PFSK-1 (cell line): ENCODE measurements around the gene KRTAP10-10.

Experiments used
- POLR2AphosphoS5 ChIP-seq: IDR thresholded peaks from 2 replicates; pipeline ENCODE4 v1.6.1; 2012; ENCODE audit warnings: low read depth, mild to moderate bottlenecking, control low read depth, low read length, moderate library complexity
- TAF1 ChIP-seq: IDR thresholded peaks from 2 replicates; pipeline ENCODE4 v1.6.1; 2012; ENCODE audit warnings: low read length, control low read depth, borderline replicate concordance; ENCODE audit not compliant: insufficient read depth
- TF ChIP-seq, protein P1 (sequence below), 2 experiments: IDR thresholded peaks; 2 replicates each; pipeline versions ENCODE4 v1.6.1 to v1.8.0; 2011 to 2012; ENCODE audit warnings: low read depth in 2 of 2, low read length in 2 of 2, control low read depth in 1 of 2, inconsistent platforms in 1 of 2, mild to moderate bottlenecking in 1 of 2, moderate library complexity in 1 of 2; ENCODE audit not compliant: insufficient read depth in 1 of 2

DNA sequence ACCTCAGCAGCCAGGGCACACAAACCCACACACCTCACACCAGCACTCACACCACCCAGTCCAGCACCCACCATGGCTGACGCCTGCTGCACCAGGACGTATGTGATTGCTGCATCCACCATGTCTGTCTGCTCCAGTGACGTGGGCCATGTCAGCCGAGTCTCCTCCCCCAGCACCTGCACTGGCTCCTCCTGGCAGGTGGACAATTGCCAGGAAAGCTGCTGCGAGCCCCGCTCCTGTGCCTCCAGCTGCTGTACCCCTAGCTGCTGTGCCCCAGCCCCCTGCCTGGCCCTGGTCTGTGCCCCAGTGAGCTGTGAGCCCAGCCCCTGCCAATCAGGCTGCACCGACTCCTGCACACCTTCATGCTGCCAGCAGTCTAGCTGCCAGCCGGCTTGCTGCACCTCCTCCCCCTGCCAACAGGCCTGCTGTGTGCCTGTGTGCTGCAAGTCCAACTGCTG, 25.1 kb upstream of the KRTAP10-10 start, which contains the start of gene KRTAP10-8:
- TF ChIP-seq, protein P1, sequence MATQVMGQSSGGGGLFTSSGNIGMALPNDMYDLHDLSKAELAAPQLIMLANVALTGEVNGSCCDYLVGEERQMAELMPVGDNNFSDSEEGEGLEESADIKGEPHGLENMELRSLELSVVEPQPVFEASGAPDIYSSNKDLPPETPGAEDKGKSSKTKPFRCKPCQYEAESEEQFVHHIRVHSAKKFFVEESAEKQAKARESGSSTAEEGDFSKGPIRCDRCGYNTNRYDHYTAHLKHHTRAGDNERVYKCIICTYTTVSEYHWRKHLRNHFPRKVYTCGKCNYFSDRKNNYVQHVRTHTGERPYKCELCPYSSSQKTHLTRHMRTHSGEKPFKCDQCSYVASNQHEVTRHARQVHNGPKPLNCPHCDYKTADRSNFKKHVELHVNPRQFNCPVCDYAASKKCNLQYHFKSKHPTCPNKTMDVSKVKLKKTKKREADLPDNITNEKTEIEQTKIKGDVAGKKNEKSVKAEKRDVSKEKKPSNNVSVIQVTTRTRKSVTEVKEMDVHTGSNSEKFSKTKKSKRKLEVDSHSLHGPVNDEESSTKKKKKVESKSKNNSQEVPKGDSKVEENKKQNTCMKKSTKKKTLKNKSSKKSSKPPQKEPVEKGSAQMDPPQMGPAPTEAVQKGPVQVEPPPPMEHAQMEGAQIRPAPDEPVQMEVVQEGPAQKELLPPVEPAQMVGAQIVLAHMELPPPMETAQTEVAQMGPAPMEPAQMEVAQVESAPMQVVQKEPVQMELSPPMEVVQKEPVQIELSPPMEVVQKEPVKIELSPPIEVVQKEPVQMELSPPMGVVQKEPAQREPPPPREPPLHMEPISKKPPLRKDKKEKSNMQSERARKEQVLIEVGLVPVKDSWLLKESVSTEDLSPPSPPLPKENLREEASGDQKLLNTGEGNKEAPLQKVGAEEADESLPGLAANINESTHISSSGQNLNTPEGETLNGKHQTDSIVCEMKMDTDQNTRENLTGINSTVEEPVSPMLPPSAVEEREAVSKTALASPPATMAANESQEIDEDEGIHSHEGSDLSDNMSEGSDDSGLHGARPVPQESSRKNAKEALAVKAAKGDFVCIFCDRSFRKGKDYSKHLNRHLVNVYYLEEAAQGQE (IDR thresholded peaks at IDR 0.05; ENCODE audit: insufficient read depth in 1 of 2, low read depth in 2 of 2, low read length in 2 of 2) = no peak
- TF ChIP-seq POLR2AphosphoS5 (no peak), TAF1 (no peak)
